Heart left ventricle (tissue), 13 donors: ENCODE measurements around the gene DNAH14.

Experiments used
- CTCF ChIP-seq, 12 donors: fragments of 200-600 bp; sonication (generic) in 4 of 12; IDR thresholded peaks; one replicate each; pipeline versions ENCODE4 v1.5.0 to v1.8.0; 2018 to 2022; ENCODE audit warnings: antibody characterized with exemption in 12 of 12, mild to moderate bottlenecking in 5 of 12
- POLR2A ChIP-seq, 2 donors: fragments of 450-650 bp; IDR thresholded peaks; one replicate each; pipeline ENCODE4 v1.6.1; 2017; ENCODE audit warnings: antibody characterized with exemption in 2 of 2, mild to moderate bottlenecking in 2 of 2, moderate library complexity in 2 of 2
- donor health status: ischemic (EF 13 %, LVEDD 7.1; RV severe dilation, severe dysfunction).
- donor health status: DM: no; HTN: yes; CAD: no.
- donor health status: DM: no; HTN: no; CAD: no.
- donor health status: ischemic (EF 25% LVEDD 6.9; RV normal size, moderate dysfunction).
- donor health status: ischemic (EF 25% LVEDD 5.7; RV mildly dilated, moderate dysfunction).
- donor health status: ischemic (EF 35%, LVEDD 5.7; RV mildly dilated, moderate dysfunction).
- donor health status: nonischemic (EF 11% LVEDD 7.7; RV severe dilation, severe dysfunction).
- donor health status: DM: yes; HTN: yes; CAD: no.
- donor health status: PGD.
- donor health status: ischemic (EF 29% LVEDD 5.4; RV normal size, mild dysfunction).
- donor health status: nonischemic (EF 23%, LVEDD 6.1; RV moderate dilation, normal function).

- TF ChIP-seq POLR2A (IDR thresholded peaks at IDR 0.05) (no peak), CTCF (IDR thresholded peaks at IDR 0.05) (no peak)
Measured at GRCh38 chr1:224883091-224883490, 46.4 kb upstream of the DNAH14 start.
